C4-2B (cell line): ENCODE data around the gene PLSCR2.

ENCODE experiments used
- H3K27ac ChIP-seq: fragments of 450-650 bp; 2 replicates; pipeline ENCODE4 v1.5.1; 2017
- CTCF ChIP-seq: fragments of 450-650 bp; conservative IDR thresholded peaks from 2 replicates; pipeline ENCODE4 v1.5.1; 2017; ENCODE audit warnings: mild to moderate bottlenecking
- ZFX ChIP-seq: fragments of 450-650 bp; IDR thresholded peaks from 2 replicates; pipeline ENCODE4 v1.6.1; 2017

PLSCR2 gene

GRCh38 chr3:146473726-146474125 is 4.4 kb upstream of the PLSCR2 start:
- no peak overlapping the region for H3K27ac ChIP-seq
- TF ChIP-seq CTCF (no peak), ZFX (no peak)

GRCh38 chr3:146472611-146473010 is 3.2 kb upstream of the PLSCR2 start:
- TF ChIP-seq CTCF, result no peak
- H3K27ac ChIP-seq, result no peak overlapping the region

GRCh38 chr3:146471012-146471411 is 1.7 kb upstream of the PLSCR2 start:
- TF ChIP-seq CTCF (no peak), ZFX (no peak)
- H3K27ac ChIP-seq, result no peak overlapping the region

- no peak overlapping the region for H3K27ac ChIP-seq
These were observed 1.1 kb upstream of the PLSCR2 start for GRCh38 chr3:146470425-146470990.

GRCh38 chr3:146468671-146469149 is 651 bp downstream of the PLSCR2 start:
- H3K27ac ChIP-seq, result no peak overlapping the region
- no peak for TF ChIP-seq ZFX
- no peak for TF ChIP-seq CTCF

More at GRCh38 chr3:146470425-146470990, 1.1 kb upstream of the PLSCR2 start:
- TF ChIP-seq ZFX (no peak), CTCF (no peak)

GRCh38 chr3:146468234-146468633 is 1.1 kb downstream of the PLSCR2 start:
- TF ChIP-seq ZFX (no peak), CTCF (no peak)
- no peak overlapping the region for H3K27ac ChIP-seq

- TF ChIP-seq CTCF, result no peak
- no peak for TF ChIP-seq ZFX
- no peak overlapping the region for H3K27ac ChIP-seq
These were observed 2.8 kb downstream of the PLSCR2 start for GRCh38 chr3:146466604-146467003.
